ENCODE measurements around the gene GPR89A. TPM values are rescaled to one million over a fixed set of nuclear protein-coding genes. Genes with fewer than 3 reads are reported as not detected.
"Not testable (repeated sequence)": the region's sequence is repeated elsewhere in the genome, so short reads cannot be mapped to it uniquely, and the experiment has no call there.

GPR89A gene
- polyA plus RNA-seq, 1 experiment = 46.4 TPM

DNA sequence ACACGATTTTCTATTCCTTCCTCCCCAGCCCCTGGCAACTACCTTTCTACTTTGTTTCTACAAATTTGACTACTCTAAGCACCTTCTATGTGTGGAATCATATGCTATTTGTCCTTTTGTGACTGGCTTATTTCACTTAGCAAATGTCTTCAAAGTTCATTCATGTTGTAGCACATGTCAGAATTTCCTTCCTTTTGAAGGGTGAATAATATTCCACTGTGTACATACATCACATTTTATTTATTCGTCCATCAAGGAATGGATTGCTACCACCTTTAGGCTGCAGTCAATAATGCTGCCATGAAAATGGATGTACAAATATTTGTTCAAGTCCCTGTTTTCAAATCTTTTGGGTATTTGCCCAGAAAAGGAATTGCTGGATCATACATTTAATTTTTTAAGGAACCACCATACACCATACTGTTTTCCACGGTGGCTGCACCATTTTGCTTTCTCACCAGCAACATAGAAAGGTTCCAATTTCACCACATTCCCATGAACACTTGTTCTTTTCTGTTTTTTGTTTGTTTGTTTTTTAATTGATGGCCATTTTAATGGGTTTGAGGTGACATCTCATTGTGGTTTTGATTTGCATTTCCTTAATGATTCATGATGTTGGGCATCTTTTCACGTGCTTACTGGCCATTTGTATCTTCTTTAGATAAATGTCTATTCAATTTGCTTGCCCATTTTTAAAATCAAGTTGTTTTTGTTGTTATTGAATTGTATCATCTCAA, 102.7 kb downstream of the GPR89A start:
- Histone ChIP-seq H3K4me3 (ENCODE audit: low read depth, low read length) (no peak overlapping the region), H3K27ac (ENCODE audit: low read depth, low read length) (no peak overlapping the region), H3K9me3 (ENCODE audit: control insufficient read depth, insufficient read depth, low read length) (no peaks in the 10 kb centered on the region), H3K27me3 (ENCODE audit: control insufficient read depth, insufficient read depth, low read length) (no peaks in the 10 kb centered on the region)
- ChIA-PET POLR2A (no interaction called here), CTCF (interaction anchor here (4.6 kb wide), 1 partner anchor 10 kb away, joined by 35 read pairs; the partner anchor contains the start of gene CD160)
- TF ChIP-seq, protein P1, sequence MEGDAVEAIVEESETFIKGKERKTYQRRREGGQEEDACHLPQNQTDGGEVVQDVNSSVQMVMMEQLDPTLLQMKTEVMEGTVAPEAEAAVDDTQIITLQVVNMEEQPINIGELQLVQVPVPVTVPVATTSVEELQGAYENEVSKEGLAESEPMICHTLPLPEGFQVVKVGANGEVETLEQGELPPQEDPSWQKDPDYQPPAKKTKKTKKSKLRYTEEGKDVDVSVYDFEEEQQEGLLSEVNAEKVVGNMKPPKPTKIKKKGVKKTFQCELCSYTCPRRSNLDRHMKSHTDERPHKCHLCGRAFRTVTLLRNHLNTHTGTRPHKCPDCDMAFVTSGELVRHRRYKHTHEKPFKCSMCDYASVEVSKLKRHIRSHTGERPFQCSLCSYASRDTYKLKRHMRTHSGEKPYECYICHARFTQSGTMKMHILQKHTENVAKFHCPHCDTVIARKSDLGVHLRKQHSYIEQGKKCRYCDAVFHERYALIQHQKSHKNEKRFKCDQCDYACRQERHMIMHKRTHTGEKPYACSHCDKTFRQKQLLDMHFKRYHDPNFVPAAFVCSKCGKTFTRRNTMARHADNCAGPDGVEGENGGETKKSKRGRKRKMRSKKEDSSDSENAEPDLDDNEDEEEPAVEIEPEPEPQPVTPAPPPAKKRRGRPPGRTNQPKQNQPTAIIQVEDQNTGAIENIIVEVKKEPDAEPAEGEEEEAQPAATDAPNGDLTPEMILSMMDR (IDR thresholded peaks at IDR 0.05; ENCODE audit: low read depth, low read length) = no peak
- DNase-seq (ENCODE audit: low read depth, low spot score) = no peak

DNA sequence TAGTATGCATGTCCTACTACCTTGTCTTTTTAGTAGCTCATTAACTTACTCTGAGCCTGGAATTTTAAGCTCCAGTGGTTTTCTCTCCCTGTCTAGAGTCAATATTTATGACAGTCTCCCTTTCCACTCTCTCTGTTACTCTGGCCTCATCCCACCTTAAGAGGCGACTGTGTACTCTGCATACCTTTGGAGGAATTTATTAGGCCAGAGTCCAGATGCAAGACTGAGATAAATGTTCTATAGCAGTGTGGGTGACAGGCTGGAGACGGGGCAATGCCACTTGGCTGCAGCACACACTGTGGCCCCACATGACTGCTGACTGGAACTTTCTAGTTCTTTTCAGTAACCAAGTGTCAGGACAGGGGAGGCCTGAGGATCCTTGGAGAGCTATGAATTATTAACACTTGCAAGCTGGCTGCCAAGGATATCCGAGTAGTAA, 103.4 kb downstream of the GPR89A start:
- H3K27ac ChIP-seq (ENCODE audit: low read depth, low read length) = no peak overlapping the region
- CTCF ChIA-PET = interaction anchor here (2.2 kb wide), 1 partner anchor 9 kb away, joined by 6 read pairs; no protein-coding TSS in a partner anchor

DNA sequence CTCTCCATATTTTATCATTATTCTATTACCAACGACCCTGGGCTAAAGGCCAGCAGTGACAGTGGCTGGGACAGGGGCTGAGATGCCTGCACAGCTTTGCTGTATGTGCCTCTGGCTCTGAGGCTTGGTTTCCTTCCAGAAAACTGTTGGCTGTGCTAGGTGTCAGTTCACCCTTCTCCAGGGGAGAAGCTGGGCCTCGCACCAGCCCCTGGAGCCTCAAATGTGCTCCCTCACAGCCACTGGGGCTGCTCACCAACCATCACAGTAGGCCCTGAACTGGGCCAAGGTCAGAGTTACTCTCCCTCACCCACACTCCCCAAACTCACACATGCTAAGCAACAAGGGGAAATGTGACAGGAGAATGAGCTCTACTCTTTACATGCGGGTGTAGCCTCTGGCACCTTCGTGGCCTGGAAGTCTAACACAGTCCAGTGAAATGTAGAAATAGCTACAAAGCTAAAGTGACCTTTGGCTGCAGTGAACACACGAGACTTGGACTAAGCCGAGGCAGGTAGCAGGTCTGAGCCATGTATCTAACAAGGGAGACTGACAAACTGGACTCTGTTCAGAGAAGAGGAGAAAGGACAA, 106.8 kb downstream of the GPR89A start:
- POLR2A ChIA-PET = interaction anchor here (0.6 kb wide), 1 partner anchor 39 kb away, joined by 4 read pairs; no protein-coding TSS in a partner anchor
- H3K9me3 ChIP-seq (ENCODE audit: control insufficient read depth, insufficient read depth, low read length) = no peaks in the 10 kb centered on the region
- DNase-seq (ENCODE audit: low read depth, low spot score) = no peak
- CTCF ChIA-PET = no interaction called here
- TF ChIP-seq, protein P1 (IDR thresholded peaks at IDR 0.05; ENCODE audit: low read depth, low read length) = no peak
- H3K27me3 ChIP-seq (ENCODE audit: control insufficient read depth, insufficient read depth, low read length) = no peaks in the 10 kb centered on the region
- H3K4me3 ChIP-seq (ENCODE audit: low read depth, low read length) = no peak overlapping the region
- no peak overlapping the region for H3K27ac ChIP-seq (ENCODE audit: low read depth, low read length)

More for the DNA sequence above, 103.4 kb downstream of the GPR89A start:
- DNase-seq (ENCODE audit: low read depth, low spot score) = no peak
- Histone ChIP-seq H3K27me3 (ENCODE audit: control insufficient read depth, insufficient read depth, low read length) (no peaks in the 10 kb centered on the region), H3K4me3 (ENCODE audit: low read depth, low read length) (no peak overlapping the region), H3K9me3 (ENCODE audit: control insufficient read depth, insufficient read depth, low read length) (no peaks in the 10 kb centered on the region)
- TF ChIP-seq, protein P1 (IDR thresholded peaks at IDR 0.05; ENCODE audit: low read depth, low read length) = no peak
- POLR2A ChIA-PET = no interaction called here

DNA sequence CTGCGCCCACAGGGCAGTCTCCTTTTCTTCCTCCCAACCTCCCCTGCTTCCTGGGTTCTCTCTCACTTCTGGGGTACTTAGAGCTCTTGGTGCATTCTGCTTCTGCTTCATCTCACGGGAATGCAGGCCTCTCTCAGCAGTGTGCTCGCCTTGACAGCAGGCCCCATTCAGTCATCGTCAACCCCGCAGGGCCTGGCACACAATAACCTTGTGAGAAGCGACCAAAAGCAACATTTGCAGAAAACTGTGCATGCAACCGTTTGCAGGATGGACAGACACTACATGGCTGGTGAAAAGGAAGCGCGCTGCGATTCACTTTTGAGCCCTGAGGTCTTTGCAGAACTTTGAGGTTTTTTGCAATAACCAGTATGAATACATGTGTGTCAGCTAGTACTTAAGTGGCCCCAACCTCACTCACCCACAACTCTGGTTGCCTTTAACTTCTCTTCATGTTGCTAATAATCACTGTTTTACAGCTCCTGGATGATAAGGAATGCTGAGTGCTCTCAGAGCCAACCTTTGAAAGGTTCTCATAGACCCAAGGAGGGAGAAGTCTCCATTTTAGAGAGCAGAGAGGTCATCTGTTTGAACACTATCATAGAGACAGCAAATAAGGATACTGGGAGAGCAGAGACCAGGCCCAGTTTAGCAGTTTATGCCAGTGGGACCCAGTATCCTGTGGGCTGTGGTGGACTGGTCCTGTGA, 109.0 kb downstream of the GPR89A start:
- H3K9me3 ChIP-seq (ENCODE audit: control insufficient read depth, insufficient read depth, low read length) = no peaks in the 10 kb centered on the region
- no peaks in the 10 kb centered on the region for H3K27me3 ChIP-seq (ENCODE audit: control insufficient read depth, insufficient read depth, low read length)
- DNase-seq (ENCODE audit: low read depth, low spot score) = no peak
- no peak overlapping the region for H3K4me3 ChIP-seq (ENCODE audit: low read depth, low read length)
- POLR2A ChIA-PET = no interaction called here
- TF ChIP-seq, protein P1 (IDR thresholded peaks at IDR 0.05; ENCODE audit: low read depth, low read length) = no peak
- CTCF ChIA-PET = no interaction called here
- H3K27ac ChIP-seq (ENCODE audit: low read depth, low read length) = peak overlapping the region; percentile 39

DNA sequence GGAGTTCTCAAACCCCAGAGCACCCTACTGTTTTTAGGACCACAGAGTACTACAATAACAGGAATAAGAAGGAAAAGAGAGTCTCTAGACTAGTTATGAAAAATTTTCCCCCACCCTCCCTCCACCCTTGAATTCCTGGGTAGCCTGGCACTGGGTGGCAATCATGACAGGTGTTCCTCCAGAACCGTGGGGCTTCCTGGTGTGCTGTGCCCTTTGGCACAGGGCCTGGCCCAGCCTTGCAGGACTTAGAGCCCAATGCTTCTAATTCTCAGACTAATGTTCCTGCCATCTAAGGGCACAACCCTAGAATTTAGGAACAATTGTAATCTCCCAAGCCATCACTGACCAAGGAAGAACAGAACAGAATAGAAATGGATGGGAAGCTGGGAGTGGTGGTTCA, 110.0 kb downstream of the GPR89A start:
- no peaks in the 10 kb centered on the region for H3K27me3 ChIP-seq (ENCODE audit: control insufficient read depth, insufficient read depth, low read length)
- DNase-seq (ENCODE audit: low read depth, low spot score) = no peak
- CTCF ChIA-PET = no interaction called here
- no peak overlapping the region for H3K27ac ChIP-seq (ENCODE audit: low read depth, low read length)
- POLR2A ChIA-PET = no interaction called here
- H3K4me3 ChIP-seq (ENCODE audit: low read depth, low read length) = no peak overlapping the region
- no peaks in the 10 kb centered on the region for H3K9me3 ChIP-seq (ENCODE audit: control insufficient read depth, insufficient read depth, low read length)
- TF ChIP-seq, protein P1 (IDR thresholded peaks at IDR 0.05; ENCODE audit: low read depth, low read length) = no peak

DNA sequence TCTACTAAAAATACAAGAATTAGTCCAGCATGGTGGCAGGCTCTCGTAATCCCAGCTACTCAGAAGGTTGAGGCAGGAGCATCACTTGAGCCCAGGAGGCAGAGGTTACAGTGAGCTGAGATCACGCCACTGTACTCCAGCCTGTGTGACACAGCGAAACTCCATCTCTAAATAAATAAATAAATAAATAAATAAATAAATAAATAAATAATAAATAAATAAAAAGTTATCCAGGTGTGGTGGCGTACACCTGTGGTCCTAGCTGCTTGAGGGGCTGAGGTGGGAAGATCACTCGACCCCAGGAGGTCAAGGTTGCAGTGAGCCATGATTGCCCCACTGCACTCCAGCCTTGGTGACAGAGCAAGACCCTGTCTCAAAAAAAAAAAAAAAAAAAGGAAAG, 110.7 kb downstream of the GPR89A start:
- H3K4me3 ChIP-seq (ENCODE audit: low read depth, low read length); H3K9me3 ChIP-seq (ENCODE audit: control insufficient read depth, insufficient read depth, low read length); H3K27ac ChIP-seq (ENCODE audit: low read depth, low read length); H3K27me3 ChIP-seq (ENCODE audit: control insufficient read depth, insufficient read depth, low read length); DNase-seq (ENCODE audit: low read depth, low spot score); POLR2A ChIA-PET: not testable (repeated sequence)
- CTCF ChIA-PET = interaction anchor here (4.2 kb wide), 1 partner anchor 11 kb away, joined by 35 read pairs; the partner anchor contains the start of gene PDZK1

Data from AG04450 (cell line).